Measurements from ENCODE around the gene FAM118B. TPM values are rescaled to one million over a fixed set of nuclear protein-coding genes. Genes with fewer than 3 reads are reported as not detected.

The FAM118B gene
- total and polyA plus RNA-seq, 2 of the 4 experiments (the other 2 are of a cell fraction): 20.0 to 27.2 TPM

GRCh38 chr11:126263489-126263888 lies 51.9 kb downstream of the FAM118B start:
- dilution Hi-C loops (cut with HindIII; ENCODE audit: low sequenced_read_pairs, unreplicated experiment): no loop called here

More at GRCh38 chr11:126263489-126263888, 51.9 kb downstream of the FAM118B start:
- TF ChIP-seq POLR2A (IDR thresholded peaks at IDR 0.05; ENCODE audit: low read depth, low read length) (no peak), CHD1 (IDR thresholded peaks at IDR 0.05; ENCODE audit: low read depth, low read length) (no peak), USF2 (IDR thresholded peaks at IDR 0.05; ENCODE audit: low read depth, low read length) (no peak), SMC3 (IDR thresholded peaks at IDR 0.05; ENCODE audit: low read depth, low read length) (no peak), CTCF (conservative IDR thresholded peaks at IDR 0.05; ENCODE audit: low read depth, low read length) (no peak), MAFK (IDR thresholded peaks at IDR 0.05; ENCODE audit: low read depth, low read length) (no peak)
- Histone ChIP-seq H3K36me3 (ENCODE audit: control insufficient read depth, insufficient read depth, low read length) (peaks cover 47% of the 10 kb centered on the region), H3K27me3 (ENCODE audit: control insufficient read depth, insufficient read depth, low read length) (no peaks in the 10 kb centered on the region), H3K18ac (ENCODE audit: low read depth, low read length) (no peak overlapping the region), H3K9me3 (ENCODE audit: control insufficient read depth, insufficient read depth, low read length) (no peaks in the 10 kb centered on the region), H3K9me1 (ENCODE audit: insufficient read depth, low read length) (peaks cover 10% of the 10 kb centered on the region; the same call in 1 of the 2 replicates), H2AK5ac (ENCODE audit: low read depth, low read length) (no peak overlapping the region), H2BK20ac (ENCODE audit: low read depth, low read length) (no peak overlapping the region), H2BK5ac (ENCODE audit: low read depth, low read length, poor library complexity, severe bottlenecking) (no peak overlapping the region), H4K91ac (ENCODE audit: insufficient read depth, low read depth, low read length) (no peak overlapping the region), H3K4ac (ENCODE audit: low read depth, low read length) (no peak overlapping the region), H2AFZ (replicated peaks; ENCODE audit: low read length, poor library complexity) (no peak overlapping the region), H3K23ac (ENCODE audit: low read depth, low read length) (no peak overlapping the region), H3K4me1 (ENCODE audit: control insufficient read depth, insufficient read depth, low read length) (peaks cover 3% of the 10 kb centered on the region; the same call in 1 of the 2 replicates), H2BK120ac (ENCODE audit: low read depth, low read length) (no peak overlapping the region), H3K27ac (ENCODE audit: insufficient read depth, low read length) (no peak overlapping the region), H3K14ac (replicated peaks; ENCODE audit: low read depth, low read length) (no peak overlapping the region), H4K5ac (ENCODE audit: low read depth, low read length) (no peak overlapping the region), H2BK15ac (ENCODE audit: low read depth, low read length) (no peak overlapping the region), H3K56ac (ENCODE audit: extremely low read depth, insufficient read depth, low read length) (no peak overlapping the region), H2AK9ac (replicated peaks; ENCODE audit: low read depth, low read length, poor library complexity) (no peak overlapping the region), H3K9ac (ENCODE audit: low read depth, low read length) (no peak overlapping the region), H3K79me1 (ENCODE audit: low read depth in 1 of 2, low read length in 2 of 2) (peaks cover 31 to 59% of the 10 kb centered on the region in 2 experiments), H4K8ac (ENCODE audit: low read depth in 2 of 2, low read length in 2 of 2) (no peak overlapping the region), H4K20me1 (ENCODE audit: insufficient read depth, low read length) (peaks cover 9% of the 10 kb centered on the region; the same call in 1 of the 2 replicates), H3K4me2 (ENCODE audit: low read depth, low read length) (no peak overlapping the region), H3K4me3 (ENCODE audit: insufficient read depth, low read depth, low read length) (no peak overlapping the region)
- intact Hi-C loops (cut with micrococcal nuclease): no loop called here
- BruUV-seq (replicated peaks): TSS peak; percentile 63
- ChIA-PET POLR2A (ENCODE audit: unreplicated experiment) (no interaction called here), CTCF (no interaction called here)
- DNase-seq: no peak
- in situ Hi-C loops (cut with MboI; ENCODE audit: low sequenced_read_pairs): no loop called here
- ATAC-seq (ENCODE audit: low read depth): no peak
- 100% methylated on average over 1 of the region's 6 CpGs; no CpG with 5 or more reads in 1 of the 2 experiments for WGBS, 2 experiments (ENCODE audit: extremely low coverage in 2 of 2, insufficient read length in 1 of 2)
